PC-3 (cell line): Measurements from ENCODE around the gene CNTNAP5. TPM values are rescaled to one million over a fixed set of nuclear protein-coding genes. Genes with fewer than 3 reads are reported as not detected.

ENCODE experiments used
- ATAC-seq: fragments of 200-7000 bp; cut with Tn5 transposase; 2 replicates; pipeline ENCODE4 v1.9.1; 2020; ENCODE audit warnings: mild to moderate bottlenecking, moderate library complexity
- BruUV-seq: library from RNA; stranded (reverse); fragments of 400-500 nt; replicated peaks from 2 replicates; lab custom pipeline; 2021; lab: Mats Ljungman, UMichigan
- CTCF ChIA-PET: fragments of 300-600 bp; sonication (Branson Sonifier 250); formaldehyde crosslinking; loops from one replicate; lab custom pipeline; 2022; ENCODE audit warnings: antibody characterized with exemption; lab: Charles Lee
- POLR2A ChIA-PET: fragments of 300-600 bp; sonication (Branson Sonifier 250); formaldehyde crosslinking; loops from one replicate; lab custom pipeline; 2022; ENCODE audit warnings: antibody characterized with exemption; ENCODE audit not compliant: unreplicated experiment; lab: Charles Lee
- DNase-seq: peaks from one replicate; pipeline ENCODE4 v3.0.0-alpha.2; 2015
- H2AFZ ChIP-seq: fragments of 300-600 bp; sonication (generic); 2 replicates; pipeline ENCODE4 v1.6.0; 2016; ENCODE audit warnings: antibody characterized with exemption, low read length
- H3F3A ChIP-seq: fragments of 300-600 bp; sonication (generic); one replicate; pipeline ENCODE4 v1.6.0; 2017; ENCODE audit warnings: antibody characterized with exemption, low read length, control low read depth, mild to moderate bottlenecking; ENCODE audit not compliant: unreplicated experiment
- H3K27ac ChIP-seq: fragments of 300-600 bp; sonication (generic); 2 replicates; pipeline ENCODE4 v1.5.1; 2016; ENCODE audit warnings: mild to moderate bottlenecking, low read length
- H3K27me3 ChIP-seq: fragments of 300-600 bp; sonication (generic); 2 replicates; pipeline ENCODE4 v1.6.1; 2016; ENCODE audit warnings: low read length, mixed read lengths
- H3K36me3 ChIP-seq: fragments of 300-600 bp; sonication (generic); 2 replicates; pipeline ENCODE4 v1.6.1; 2016; ENCODE audit warnings: low read depth, mixed run types, low read length, mixed read lengths
- H3K4me1 ChIP-seq: fragments of 300-600 bp; sonication (generic); 2 replicates; pipeline ENCODE4 v1.5.1; 2016; ENCODE audit warnings: low read length; ENCODE audit not compliant: insufficient read depth
- H3K4me2 ChIP-seq: fragments of 300-600 bp; sonication (generic); 2 replicates; pipeline ENCODE4 v1.6.0; 2016; ENCODE audit warnings: low read length
- H3K4me3 ChIP-seq: fragments of 300-600 bp; sonication (generic); 2 replicates; pipeline ENCODE4 v1.5.1; 2016; ENCODE audit warnings: mild to moderate bottlenecking, low read length, mixed read lengths
- H3K79me2 ChIP-seq: fragments of 300-600 bp; sonication (generic); 2 replicates; pipeline ENCODE4 v1.6.1; 2017; ENCODE audit warnings: low read length, mixed read lengths
- H3K9ac ChIP-seq: fragments of 300-600 bp; sonication (generic); 2 replicates; pipeline ENCODE4 v1.6.0; 2016; ENCODE audit warnings: mild to moderate bottlenecking, low read length
- H3K9me2 ChIP-seq: fragments of 300-600 bp; sonication (generic); replicated peaks from 2 replicates; pipeline ENCODE4 v1.6.1; 2016; ENCODE audit warnings: mixed run types, low read length, mixed read lengths
- H3K9me3 ChIP-seq: fragments of 300-600 bp; sonication (generic); 2 replicates; pipeline ENCODE4 v1.6.1; 2016; ENCODE audit warnings: low read length, mixed read lengths
- H4K20me1 ChIP-seq: fragments of 300-600 bp; sonication (generic); 2 replicates; pipeline ENCODE4 v1.6.1; 2016; ENCODE audit warnings: low read length, mixed read lengths
- CTCF ChIP-seq: fragments of 300-600 bp; sonication (generic); conservative IDR thresholded peaks from 2 replicates; pipeline ENCODE4 v1.5.1; 2017; ENCODE audit warnings: antibody characterized with exemption, low read depth, mild to moderate bottlenecking, low read length
- EZH2 ChIP-seq: fragments of 300-600 bp; sonication (generic); IDR thresholded peaks from one replicate; pipeline ENCODE4 v1.6.1; 2017; ENCODE audit warnings: antibody characterized with exemption, mild to moderate bottlenecking, low read length; ENCODE audit not compliant: unreplicated experiment
- EZH2phosphoT487 ChIP-seq: fragments of 300-600 bp; sonication (generic); IDR thresholded peaks from 2 replicates; pipeline ENCODE4 v1.6.1; 2018; ENCODE audit warnings: mild to moderate bottlenecking, antibody characterized with exemption, low read length, borderline replicate concordance
- intact Hi-C: fragments of 100-400 bp; cut with micrococcal nuclease; formaldehyde crosslinking; loops from 2 replicates; pipeline ENCODE4 v1.9.0; 2023
- total RNA-seq: library from RNA; depleted of rRNA; stranded (reverse); fragments of >200 nt; gene quantifications from 2 replicates; pipeline ENCODE4 v1.2.3, GENCODE V29; 2014

Gene CNTNAP5
- total RNA-seq, 1 experiment from 2014 or later = not detected

GRCh38 chr2:123993728-123994323, 31.3 kb upstream of the CNTNAP5 start:
- H3F3A ChIP-seq = no peaks in the 10 kb centered on the region
- intact Hi-C loops = loop anchor here (5.0 to 10.0 kb wide), 5 partner anchors 199 to 1029 kb away; no protein-coding TSS in a partner anchor
- POLR2A ChIA-PET = no interaction called here
- DNase-seq (peak; percentile 70), ATAC-seq (peak; percentile 84)
- no TSS peak for BruUV-seq
- TF ChIP-seq EZH2 (no peak), EZH2phosphoT487 (no peak), CTCF (peak; percentile 73)
- H3K4me2 ChIP-seq = no peak overlapping the region
- no peaks in the 10 kb centered on the region for H3K4me1 ChIP-seq
- H3K4me3 ChIP-seq = no peak overlapping the region
- CTCF ChIA-PET = interaction anchor here (1.6 kb wide), 1 partner anchor 10 kb away, joined by 7 read pairs; no protein-coding TSS in a partner anchor
- H3K27ac ChIP-seq = no peak overlapping the region
- no peaks in the 10 kb centered on the region for H3K27me3 ChIP-seq
- H4K20me1 ChIP-seq = no peaks in the 10 kb centered on the region
- no peaks in the 10 kb centered on the region for H3K36me3 ChIP-seq
- no peak overlapping the region for H3K9ac ChIP-seq
- no peaks in the 10 kb centered on the region for H3K9me2 ChIP-seq
- no peaks in the 10 kb centered on the region for H3K79me2 ChIP-seq
- no peaks in the 10 kb centered on the region for H3K9me3 ChIP-seq
- 0 out of 2 replicates have a peak overlapping the region, but pooled peaks have one; percentile 5 for H2AFZ ChIP-seq

GRCh38 chr2:123999681-124000080, 25.4 kb upstream of the CNTNAP5 start:
- Histone ChIP-seq H3K79me2 (no peaks in the 10 kb centered on the region), H3K9me2 (no peaks in the 10 kb centered on the region), H4K20me1 (no peaks in the 10 kb centered on the region), H3K4me2 (no peak overlapping the region), H3K4me3 (no peak overlapping the region), H3K36me3 (no peaks in the 10 kb centered on the region), H3F3A (no peaks in the 10 kb centered on the region), H3K9ac (no peak overlapping the region), H2AFZ (no peak overlapping the region), H3K27me3 (no peaks in the 10 kb centered on the region), H3K9me3 (no peaks in the 10 kb centered on the region), H3K4me1 (no peaks in the 10 kb centered on the region), H3K27ac (no peak overlapping the region)
- intact Hi-C loops = loop anchor here (10.0 kb wide), 4 partner anchors 205 to 1035 kb away; no protein-coding TSS in a partner anchor
- ChIA-PET POLR2A (no interaction called here), CTCF (no interaction called here)
- BruUV-seq = no TSS peak
- DNase-seq = no peak
- TF ChIP-seq EZH2phosphoT487 (no peak), EZH2 (no peak), CTCF (no peak)
- no peak for ATAC-seq
